Measurements from ENCODE around the gene LRRC75B.

GRCh38 chr22:24595228-24595627 is 2.4 kb upstream of the LRRC75B start:
- TF ChIP-seq CTCF (IDR thresholded peaks at IDR 0.05) (no peak), EP300 (IDR thresholded peaks at IDR 0.05) (no peak), POLR2A (IDR thresholded peaks at IDR 0.05) (no peak)
